ENCODE results near the gene ASCL5. TPM values are rescaled to one million over a fixed set of nuclear protein-coding genes. Genes with fewer than 3 reads are reported as not detected.

Gene ASCL5
- polyA plus RNA-seq, 3 donors, result not detected

GRCh38 chr1:201145132-201145531 is 18.1 kb upstream of the ASCL5 start:
- no peak overlapping the region for H3K4me3 Mint-ChIP-seq
- no peak overlapping the region for H3K4me2 ChIP-seq (replicated peaks; ENCODE audit: extremely low read depth, low read length, poor library complexity, severe bottlenecking)
- no peak overlapping the region for H2AFZ ChIP-seq (ENCODE audit: insufficient read depth, low read depth, low read length, poor library complexity, severe bottlenecking)
- peaks cover 0 to 2% (median 1%) of the 10 kb centered on the region in 3 donors for H3K27me3 Mint-ChIP-seq (ENCODE audit: low read depth in 3 of 3)
- H3K9me3 ChIP-seq (replicated peaks in 1 of 2; ENCODE audit: control insufficient read depth in 1 of 2, insufficient read depth in 1 of 2, low read length in 2 of 2), result no peaks in the 10 kb centered on the region
- no peak for TF ChIP-seq CTCF (IDR thresholded peaks at IDR 0.05)
- H4K20me1 ChIP-seq (ENCODE audit: insufficient read depth, low read length), result no peaks in the 10 kb centered on the region
- H3K4me1 ChIP-seq (ENCODE audit: control insufficient read depth in 1 of 2, insufficient read depth in 2 of 2, low read length in 2 of 2), result no peaks in the 10 kb centered on the region
- H3K36me3 Mint-ChIP-seq, result peaks cover 78 to 88% of the 10 kb centered on the region in 2 donors
- intact Hi-C loops (cut with micrococcal nuclease), result no loop called here
- H3K9ac ChIP-seq (ENCODE audit: insufficient read depth, low read length, poor library complexity, severe bottlenecking), result no peak overlapping the region
- no peak overlapping the region for H3K27ac ChIP-seq (ENCODE audit: low read depth in 1 of 2, low read length in 2 of 2)
- H3K79me2 ChIP-seq (ENCODE audit: insufficient read depth, low read length), result no peaks in the 10 kb centered on the region
- peak overlapping the region in 3 of 7 donors; percentile 2 to 66 (median 21) for H3K27ac Mint-ChIP-seq
- no peaks in the 10 kb centered on the region for H3K9me3 Mint-ChIP-seq
- H3K36me3 ChIP-seq (replicated peaks in 1 of 2; ENCODE audit: control insufficient read depth in 1 of 2, insufficient read depth in 2 of 2, low read length in 2 of 2), result peaks cover 80 to 97% of the 10 kb centered on the region in 2 donors
- no peak overlapping the region for H3K4me3 ChIP-seq (replicated peaks in 1 of 3; ENCODE audit: low read depth in 2 of 3, low read length in 3 of 3)
- no peaks in the 10 kb centered on the region for H3K27me3 ChIP-seq (ENCODE audit: control insufficient read depth in 2 of 2, insufficient read depth in 2 of 2, low read length in 2 of 2)
- DNase-seq, result no peak
- 96% methylated on average over 3 of the region's 3 CpGs for WGBS (ENCODE audit: insufficient coverage)
- no peaks in the 10 kb centered on the region for H3K4me1 Mint-ChIP-seq

GRCh38 chr1:201144701-201145100 is 17.7 kb upstream of the ASCL5 start:
- 100% methylated on average over 1 of the region's 5 CpGs for WGBS (ENCODE audit: insufficient coverage)
- H3K9me3 Mint-ChIP-seq, result no peaks in the 10 kb centered on the region
- no peak for TF ChIP-seq CTCF (IDR thresholded peaks at IDR 0.05)
- Histone ChIP-seq H3K27ac (ENCODE audit: low read depth in 1 of 2, low read length in 2 of 2) (no peak overlapping the region), H3K9me3 (replicated peaks in 1 of 2; ENCODE audit: control insufficient read depth in 1 of 2, insufficient read depth in 1 of 2, low read length in 2 of 2) (no peaks in the 10 kb centered on the region), H3K4me1 (ENCODE audit: control insufficient read depth in 1 of 2, insufficient read depth in 2 of 2, low read length in 2 of 2) (no peaks in the 10 kb centered on the region), H2AFZ (ENCODE audit: insufficient read depth, low read depth, low read length, poor library complexity, severe bottlenecking) (no peak overlapping the region), H4K20me1 (ENCODE audit: insufficient read depth, low read length) (no peaks in the 10 kb centered on the region), H3K9ac (ENCODE audit: insufficient read depth, low read length, poor library complexity, severe bottlenecking) (no peak overlapping the region), H3K27me3 (ENCODE audit: control insufficient read depth in 2 of 2, insufficient read depth in 2 of 2, low read length in 2 of 2) (no peaks in the 10 kb centered on the region), H3K79me2 (ENCODE audit: insufficient read depth, low read length) (no peaks in the 10 kb centered on the region), H3K36me3 (replicated peaks in 1 of 2; ENCODE audit: control insufficient read depth in 1 of 2, insufficient read depth in 2 of 2, low read length in 2 of 2) (peaks cover 77 to 97% of the 10 kb centered on the region in 2 donors), H3K4me2 (replicated peaks; ENCODE audit: extremely low read depth, low read length, poor library complexity, severe bottlenecking) (no peak overlapping the region), H3K4me3 (replicated peaks in 1 of 3; ENCODE audit: low read depth in 2 of 3, low read length in 3 of 3) (no peak overlapping the region)
- H3K4me1 Mint-ChIP-seq, result no peaks in the 10 kb centered on the region
- H3K4me3 Mint-ChIP-seq, result no peak overlapping the region
- intact Hi-C loops (cut with micrococcal nuclease), result no loop called here
- H3K36me3 Mint-ChIP-seq, result peaks cover 82 to 92% of the 10 kb centered on the region in 2 donors
- DNase-seq, result no peak
- H3K27me3 Mint-ChIP-seq (ENCODE audit: low read depth in 3 of 3), result peaks cover 0 to 2% (median 1%) of the 10 kb centered on the region in 3 donors
- H3K27ac Mint-ChIP-seq, result peak overlapping the region in 1 of 7 donors; percentile 66

Data from CD14-positive monocyte (primary cell).